SHP77 treated with DMSO at 0.1 percent for 48 hours (cell line): ENCODE measurements around the gene OOSP2.
"Not testable (repeated sequence)": the region's sequence is repeated elsewhere in the genome, so short reads cannot be mapped to it uniquely, and the experiment has no call there.

Source experiments
- DNase-seq: peaks from one replicate; lab custom pipeline; 2025; lab: John Stamatoyannopoulos, UW

OOSP2 gene

GRCh38 chr11:60040109-60040508, at the start of gene OOSP2:
OOSP2 (plus strand) TSS chr11:60040409; CDS start chr11:60040460, 51 bp downstream.
- DNase-seq, result no peak

- DNase-seq, result no peak
Observed at GRCh38 chr11:59990421-59990820, 49.8 kb upstream of the OOSP2 start.

GRCh38 chr11:59992425-59992824, 47.8 kb upstream of the OOSP2 start:
- no peak for DNase-seq

GRCh38 chr11:59997800-59998199, 42.4 kb upstream of the OOSP2 start:
- DNase-seq, result no peak

GRCh38 chr11:59999691-60000090, 40.5 kb upstream of the OOSP2 start:
- no peak for DNase-seq

- no peak for DNase-seq
Observed at GRCh38 chr11:60003729-60004128, 36.5 kb upstream of the OOSP2 start.

- DNase-seq, result no peak
Observed at GRCh38 chr11:60005360-60005759, 34.8 kb upstream of the OOSP2 start.

GRCh38 chr11:60016881-60017280, 23.3 kb upstream of the OOSP2 start, which contains the start of gene OOSP4B:
OOSP4B (plus strand) TSS chr11:60017181.
- DNase-seq, result no peak

GRCh38 chr11:60018058-60018457, 22.2 kb upstream of the OOSP2 start:
- DNase-seq, result no peak

- not testable (repeated sequence) for DNase-seq
Observed at GRCh38 chr11:60020376-60020775, 19.8 kb upstream of the OOSP2 start.

- no peak for DNase-seq
Observed at GRCh38 chr11:60029015-60029632, 11.1 kb upstream of the OOSP2 start.

- DNase-seq, result not testable (repeated sequence)
Observed at GRCh38 chr11:60050422-60050821, 10.2 kb downstream of the OOSP2 start.

- DNase-seq, result not testable (repeated sequence)
Observed at GRCh38 chr11:60050839-60051238, 10.6 kb downstream of the OOSP2 start.

GRCh38 chr11:60056349-60056969, 16.2 kb downstream of the OOSP2 start, which contains the start of gene MS4A3:
MS4A3 (plus strand) TSS chr11:60056665; CDS start chr11:60061161, 4,496 bp downstream.
- DNase-seq, result no peak

- no peak for DNase-seq
Observed at GRCh38 chr11:60059052-60059451, 18.8 kb downstream of the OOSP2 start.

GRCh38 chr11:60059521-60060240, 19.5 kb downstream of the OOSP2 start:
- DNase-seq, result no peak

GRCh38 chr11:60064111-60064510, 23.9 kb downstream of the OOSP2 start:
- no peak for DNase-seq

GRCh38 chr11:60065801-60066200, 25.6 kb downstream of the OOSP2 start:
- DNase-seq, result no peak

GRCh38 chr11:60069450-60069849, 29.2 kb downstream of the OOSP2 start:
- DNase-seq, result no peak

GRCh38 chr11:60071644-60072043, 31.4 kb downstream of the OOSP2 start:
- DNase-seq, result not testable (repeated sequence)

GRCh38 chr11:60077216-60077817, 37.1 kb downstream of the OOSP2 start:
- DNase-seq, result no peak

GRCh38 chr11:60077981-60078380, 37.8 kb downstream of the OOSP2 start:
- no peak for DNase-seq

GRCh38 chr11:60078745-60079144, 38.5 kb downstream of the OOSP2 start:
- DNase-seq, result no peak
